Measurements from ENCODE around the gene SLC26A9. TPM values are rescaled to one million over a fixed set of nuclear protein-coding genes. Genes with fewer than 3 reads are reported as not detected.

Gene SLC26A9
- total and polyA plus RNA-seq, 4 donors: 0.13 to 0.18 (median 0.18) TPM; not detected in 1

DNA sequence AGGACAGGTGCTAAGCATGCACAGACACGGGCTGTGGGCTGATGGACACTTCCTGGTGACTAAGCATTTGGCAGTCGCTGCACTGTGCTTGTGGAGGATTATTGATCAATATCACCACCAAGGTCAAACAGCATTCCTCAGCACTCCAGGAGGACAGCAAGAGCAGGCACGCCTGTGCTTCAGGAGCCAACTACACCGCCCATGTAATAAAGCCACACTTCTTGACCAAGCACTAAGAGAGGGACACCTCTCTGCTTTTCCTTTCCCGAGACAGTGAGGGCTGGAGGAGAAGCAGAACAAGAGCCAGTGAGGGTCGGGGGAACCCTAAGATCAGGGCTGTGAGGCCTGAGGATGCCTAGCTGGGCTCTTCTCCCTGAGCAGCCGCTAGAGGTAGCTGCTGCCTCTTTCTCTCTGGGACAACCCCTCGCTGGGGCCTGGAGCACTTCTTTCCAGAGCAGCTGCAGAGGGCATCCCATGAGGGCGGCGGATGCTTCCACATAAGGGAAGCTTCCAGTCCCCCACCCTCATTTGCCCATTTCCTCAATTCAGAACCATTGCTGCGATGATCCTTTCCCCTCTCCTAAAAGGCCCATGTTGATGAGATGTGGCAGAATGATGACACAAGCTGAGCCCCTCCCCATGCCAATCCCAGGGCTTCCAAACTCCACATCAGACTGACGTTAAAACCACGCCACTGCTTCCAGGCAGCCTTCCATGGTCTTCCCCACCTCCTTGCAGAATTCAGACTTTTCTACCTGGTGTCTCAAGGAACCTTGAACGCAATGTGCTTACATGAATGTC is 40.9 kb upstream of the SLC26A9 start:
- Histone ChIP-seq H3K4me3 (ENCODE audit: low read length in 2 of 2) (no peak overlapping the region), H3K9me3 (ENCODE audit: control insufficient read depth, low read length) (no peaks in the 10 kb centered on the region), H3K4me1 (ENCODE audit: control insufficient read depth in 1 of 2, insufficient read depth in 2 of 2, low read length in 2 of 2) (no peaks in the 10 kb centered on the region), H3K27ac (ENCODE audit: low read depth in 1 of 2, low read length in 2 of 2) (no peak overlapping the region), H3K27me3 (ENCODE audit: control insufficient read depth in 1 of 2, insufficient read depth in 2 of 2, low read length in 1 of 2) (no peaks in the 10 kb centered on the region), H3K36me3 (ENCODE audit: control insufficient read depth in 1 of 2, insufficient read depth in 2 of 2, low read length in 1 of 2) (no peaks in the 10 kb centered on the region)
- intact Hi-C loops (cut with DNase I): loop anchor here (1.0 to 5.0 kb wide), 3 partner anchors 122 to 172 kb away; partner anchors contain the start of gene SLC41A1 (in 1 of the 2)
- 63 to 69% methylated on average over 13 to 14 of the region's 14 CpGs for WGBS, 2 donors
- ATAC-seq (ENCODE audit: low FRiP score) (peak; percentile 60), DNase-seq (peak; percentile 81 to 83)

DNA sequence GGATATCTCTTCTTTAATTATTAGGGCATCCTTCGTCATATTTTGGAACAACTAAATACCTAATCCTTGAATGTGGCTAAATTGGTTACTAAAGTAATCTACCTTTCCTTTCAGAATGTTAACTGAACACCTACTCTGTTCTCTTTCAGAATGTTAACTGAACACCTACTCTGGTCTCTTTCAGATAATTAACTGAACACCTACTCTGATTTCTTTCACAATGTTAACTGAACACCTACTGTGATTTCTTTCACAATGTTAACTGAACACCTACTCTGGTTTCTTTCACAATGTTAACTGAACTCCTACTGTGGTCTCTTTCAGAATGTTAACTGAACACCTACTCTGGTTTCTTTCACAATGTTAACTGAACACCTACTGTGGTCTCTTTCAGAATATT is 38.0 kb upstream of the SLC26A9 start:
- H3K4me1 ChIP-seq (ENCODE audit: control insufficient read depth in 1 of 2, insufficient read depth in 2 of 2, low read length in 2 of 2): no peaks in the 10 kb centered on the region
- no peak overlapping the region for H3K4me3 ChIP-seq (ENCODE audit: low read length in 2 of 2)
- no peak overlapping the region for H3K27ac ChIP-seq (ENCODE audit: low read depth in 1 of 2, low read length in 2 of 2)
- no peaks in the 10 kb centered on the region for H3K9me3 ChIP-seq (ENCODE audit: control insufficient read depth, low read length)
- no peaks in the 10 kb centered on the region for H3K27me3 ChIP-seq (ENCODE audit: control insufficient read depth in 1 of 2, insufficient read depth in 2 of 2, low read length in 1 of 2)
- ATAC-seq (ENCODE audit: low FRiP score) (no peak), DNase-seq (no peak)
- no peaks in the 10 kb centered on the region for H3K36me3 ChIP-seq (ENCODE audit: control insufficient read depth in 1 of 2, insufficient read depth in 2 of 2, low read length in 1 of 2)
- 92 to 99% methylated on average over 1 of the region's 1 CpG for WGBS, 2 donors
- intact Hi-C loops (cut with DNase I): loop anchor here (5.0 kb wide), 2 partner anchors 126 to 169 kb away; partner anchors contain the start of gene SLC41A1 (in 1 of the 2)

DNA sequence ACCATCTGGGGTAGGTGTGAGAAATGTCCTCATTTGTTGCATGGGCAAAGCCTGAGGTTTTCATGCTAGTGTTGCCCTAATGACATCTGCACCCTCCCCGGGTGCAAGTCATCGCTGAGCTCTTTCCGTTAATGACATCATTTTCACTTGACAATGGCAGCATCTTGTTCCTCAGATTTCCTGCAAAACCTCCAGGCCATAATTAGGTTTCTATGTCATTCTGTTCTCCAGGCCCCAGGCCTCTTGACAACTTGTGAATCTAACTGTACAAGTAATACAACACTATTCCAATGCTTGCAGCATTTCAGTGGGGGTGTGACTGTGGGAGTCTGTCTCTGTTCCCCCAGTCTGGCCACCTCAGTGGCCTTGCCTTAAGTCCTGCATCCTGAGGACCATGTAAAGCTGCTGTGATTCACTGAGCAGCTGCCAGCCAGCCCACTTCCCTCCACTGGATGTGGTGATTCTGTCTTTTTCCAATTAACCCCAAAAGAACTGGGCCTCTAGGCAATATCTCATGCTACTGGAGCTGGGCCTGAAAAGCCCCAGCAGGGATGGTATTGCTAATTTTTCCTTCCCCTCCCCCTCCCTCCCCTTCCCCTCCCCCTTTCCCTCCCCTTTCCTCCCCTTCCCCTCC is 37.1 kb upstream of the SLC26A9 start:
- no peaks in the 10 kb centered on the region for H3K36me3 ChIP-seq (ENCODE audit: control insufficient read depth in 1 of 2, insufficient read depth in 2 of 2, low read length in 1 of 2)
- DNase-seq (peak in 1 of 2 donors; percentile 7), ATAC-seq (ENCODE audit: low FRiP score) (no peak)
- no peak overlapping the region for H3K27ac ChIP-seq (ENCODE audit: low read depth in 1 of 2, low read length in 2 of 2)
- intact Hi-C loops (cut with DNase I): loop anchor here (5.0 kb wide), 2 partner anchors 127 to 168 kb away; partner anchors contain the start of gene SLC41A1 (in 1 of the 2)
- no peaks in the 10 kb centered on the region for H3K4me1 ChIP-seq (ENCODE audit: control insufficient read depth in 1 of 2, insufficient read depth in 2 of 2, low read length in 2 of 2)
- H3K9me3 ChIP-seq (ENCODE audit: control insufficient read depth, low read length): no peaks in the 10 kb centered on the region
- no peaks in the 10 kb centered on the region for H3K27me3 ChIP-seq (ENCODE audit: control insufficient read depth in 1 of 2, insufficient read depth in 2 of 2, low read length in 1 of 2)
- 63 to 74% methylated on average over 3 of the region's 3 CpGs for WGBS, 2 donors
- no peak overlapping the region for H3K4me3 ChIP-seq (ENCODE audit: low read length in 2 of 2)

DNA sequence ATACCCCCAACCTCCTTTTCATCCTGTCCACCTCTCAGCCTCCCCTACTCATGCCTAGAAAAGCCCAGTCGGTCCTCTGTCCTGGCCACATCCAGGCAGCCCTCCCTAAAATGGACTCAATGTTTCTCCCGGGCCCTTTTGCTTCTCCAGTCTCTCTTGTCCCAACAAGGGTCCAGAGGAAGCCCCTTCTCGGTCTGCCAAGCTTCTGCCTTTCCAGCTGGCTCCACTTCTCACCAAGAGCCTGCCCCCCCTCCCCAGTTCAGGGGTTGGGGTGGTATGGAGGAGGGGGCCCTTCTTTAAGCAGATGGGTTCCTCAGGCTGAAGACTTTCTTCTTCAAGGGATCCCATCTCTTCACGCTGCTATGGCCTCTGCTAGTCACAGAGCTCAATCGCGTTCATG is 36.0 kb upstream of the SLC26A9 start:
- H3K27ac ChIP-seq (ENCODE audit: low read depth in 1 of 2, low read length in 2 of 2): no peak overlapping the region
- ATAC-seq (ENCODE audit: low FRiP score): no peak
- H3K9me3 ChIP-seq (ENCODE audit: control insufficient read depth, low read length): no peaks in the 10 kb centered on the region
- 73 to 79% methylated on average over 6 of the region's 6 CpGs for WGBS, 2 donors
- no peaks in the 10 kb centered on the region for H3K36me3 ChIP-seq (ENCODE audit: control insufficient read depth in 1 of 2, insufficient read depth in 2 of 2, low read length in 1 of 2)
- intact Hi-C loops (cut with DNase I): loop anchor here (2.0 to 10.0 kb wide), 4 partner anchors 42 to 317 kb away; no protein-coding TSS in a partner anchor
- no peak overlapping the region for H3K4me3 ChIP-seq (ENCODE audit: low read length in 2 of 2)
- DNase-seq: no peak
- H3K4me1 ChIP-seq (ENCODE audit: control insufficient read depth in 1 of 2, insufficient read depth in 2 of 2, low read length in 2 of 2): no peaks in the 10 kb centered on the region
- no peaks in the 10 kb centered on the region for H3K27me3 ChIP-seq (ENCODE audit: control insufficient read depth in 1 of 2, insufficient read depth in 2 of 2, low read length in 1 of 2)

DNA sequence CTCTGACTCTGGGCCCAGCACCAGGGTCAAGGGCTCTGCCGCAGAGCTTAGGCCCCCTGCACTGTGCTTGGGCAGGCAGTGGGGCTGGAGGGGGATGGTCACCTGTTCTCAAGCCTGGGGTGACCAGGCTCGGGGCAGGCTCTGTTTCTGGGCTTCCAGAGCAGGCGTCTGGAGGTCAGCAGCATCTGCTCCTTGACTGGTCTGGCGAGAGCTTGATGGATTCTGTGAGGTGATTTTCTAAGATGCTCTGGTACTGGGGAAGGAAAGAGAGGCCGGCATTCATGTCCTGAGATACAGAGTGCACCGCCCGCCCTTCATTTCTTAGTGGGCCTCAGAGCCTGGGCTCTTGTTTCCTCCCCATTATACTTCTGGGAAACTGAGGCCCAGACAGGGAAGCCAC is 35.4 kb upstream of the SLC26A9 start:
- no peaks in the 10 kb centered on the region for H3K9me3 ChIP-seq (ENCODE audit: control insufficient read depth, low read length)
- H3K4me3 ChIP-seq (ENCODE audit: low read length in 2 of 2): no peak overlapping the region
- WGBS, 2 donors: 84 to 87% methylated on average over 7 of the region's 7 CpGs
- intact Hi-C loops (cut with DNase I): loop anchor here (2.0 to 10.0 kb wide), 4 partner anchors 41 to 316 kb away; no protein-coding TSS in a partner anchor
- DNase-seq: no peak
- no peaks in the 10 kb centered on the region for H3K36me3 ChIP-seq (ENCODE audit: control insufficient read depth in 1 of 2, insufficient read depth in 2 of 2, low read length in 1 of 2)
- no peak overlapping the region for H3K27ac ChIP-seq (ENCODE audit: low read depth in 1 of 2, low read length in 2 of 2)
- no peaks in the 10 kb centered on the region for H3K4me1 ChIP-seq (ENCODE audit: control insufficient read depth in 1 of 2, insufficient read depth in 2 of 2, low read length in 2 of 2)
- ATAC-seq (ENCODE audit: low FRiP score): no peak
- H3K27me3 ChIP-seq (ENCODE audit: control insufficient read depth in 1 of 2, insufficient read depth in 2 of 2, low read length in 1 of 2): no peaks in the 10 kb centered on the region

DNA sequence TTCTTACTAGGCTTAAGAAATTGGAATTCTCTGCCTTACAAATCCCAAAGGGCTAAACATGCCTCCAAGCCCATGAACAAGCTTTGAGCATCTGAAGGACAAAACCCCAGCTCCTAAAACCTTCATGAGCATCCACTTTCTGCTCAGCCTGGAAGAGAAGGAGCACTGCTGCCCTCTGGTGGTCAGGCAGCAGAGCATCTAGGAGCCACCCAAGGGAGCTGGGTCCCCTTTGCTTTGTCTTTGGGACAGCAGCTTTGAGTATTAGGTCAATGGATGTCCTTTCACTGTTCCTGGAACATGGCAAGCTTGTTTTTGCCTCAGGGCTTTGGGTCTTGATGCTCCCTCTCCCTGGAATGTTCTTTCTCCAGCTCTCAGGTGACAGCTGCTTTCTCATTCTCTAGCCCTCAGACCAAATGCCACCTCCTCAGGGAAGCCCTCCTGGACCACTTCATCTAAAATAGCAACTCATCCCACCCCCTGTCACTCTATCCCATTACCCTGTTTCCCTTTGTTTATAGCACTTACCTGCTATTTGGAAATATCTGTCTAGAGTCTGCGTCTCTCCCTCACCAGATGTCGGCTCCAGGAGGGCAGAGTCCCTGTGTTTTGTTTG is 34.3 kb upstream of the SLC26A9 start:
- Histone ChIP-seq H3K27me3 (ENCODE audit: control insufficient read depth in 1 of 2, insufficient read depth in 2 of 2, low read length in 1 of 2) (no peaks in the 10 kb centered on the region), H3K4me3 (ENCODE audit: low read length in 2 of 2) (no peak overlapping the region), H3K9me3 (ENCODE audit: control insufficient read depth, low read length) (no peaks in the 10 kb centered on the region), H3K27ac (ENCODE audit: low read depth in 1 of 2, low read length in 2 of 2) (no peak overlapping the region), H3K4me1 (ENCODE audit: control insufficient read depth in 1 of 2, insufficient read depth in 2 of 2, low read length in 2 of 2) (no peaks in the 10 kb centered on the region), H3K36me3 (ENCODE audit: control insufficient read depth in 1 of 2, insufficient read depth in 2 of 2, low read length in 1 of 2) (no peaks in the 10 kb centered on the region)
- peak; percentile 87 for ATAC-seq (ENCODE audit: low FRiP score)
- intact Hi-C loops (cut with DNase I): loop anchor here (1.0 to 10.0 kb wide), 6 partner anchors 40 to 315 kb away; no protein-coding TSS in a partner anchor
- 96 to 98% methylated on average over 2 of the region's 2 CpGs for WGBS, 2 donors
- peak; percentile 83 to 93 for DNase-seq

DNA sequence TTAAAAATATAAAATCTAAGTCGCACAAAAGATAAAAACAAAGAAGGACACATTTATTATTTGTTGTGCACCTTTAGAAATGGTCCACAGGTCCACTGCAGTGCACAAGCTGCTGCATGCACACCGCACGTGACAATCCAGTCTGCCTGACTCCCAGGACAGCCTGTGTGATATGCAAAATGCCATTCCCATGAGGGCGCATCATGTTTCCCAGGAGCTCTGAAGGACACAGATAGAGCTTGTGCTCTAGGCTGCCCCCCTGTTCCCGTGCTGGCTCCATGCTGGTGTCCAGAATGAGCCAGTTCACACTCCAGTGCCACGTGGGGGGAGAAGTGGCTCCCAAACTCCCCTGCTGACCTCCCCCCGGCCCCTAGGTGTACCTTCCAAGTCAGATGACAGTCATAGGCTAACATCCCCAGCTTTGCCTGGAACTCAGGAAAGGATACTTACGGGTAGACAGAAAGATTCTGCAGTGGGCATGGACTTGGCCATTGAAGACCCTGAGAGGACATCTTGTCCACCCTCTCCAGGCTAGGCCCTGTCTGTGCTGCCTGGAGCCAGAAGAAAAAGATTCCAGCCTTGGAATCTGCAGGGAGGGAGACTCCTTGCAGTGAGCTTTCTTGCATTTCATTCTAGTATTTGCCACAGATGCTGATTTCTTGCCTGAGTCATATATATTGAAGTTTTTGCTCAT is 33.6 kb upstream of the SLC26A9 start:
- DNase-seq: no peak
- 51 to 57% methylated on average over 8 of the region's 8 CpGs for WGBS, 2 donors
- no peak overlapping the region for H3K4me3 ChIP-seq (ENCODE audit: low read length in 2 of 2)
- no peaks in the 10 kb centered on the region for H3K36me3 ChIP-seq (ENCODE audit: control insufficient read depth in 1 of 2, insufficient read depth in 2 of 2, low read length in 1 of 2)
- H3K4me1 ChIP-seq (ENCODE audit: control insufficient read depth in 1 of 2, insufficient read depth in 2 of 2, low read length in 2 of 2): no peaks in the 10 kb centered on the region
- ATAC-seq (ENCODE audit: low FRiP score): no peak
- intact Hi-C loops (cut with DNase I): loop anchor here (1.0 to 10.0 kb wide), 5 partner anchors 40 to 315 kb away; no protein-coding TSS in a partner anchor
- H3K9me3 ChIP-seq (ENCODE audit: control insufficient read depth, low read length): no peaks in the 10 kb centered on the region
- no peaks in the 10 kb centered on the region for H3K27me3 ChIP-seq (ENCODE audit: control insufficient read depth in 1 of 2, insufficient read depth in 2 of 2, low read length in 1 of 2)
- H3K27ac ChIP-seq (ENCODE audit: low read depth in 1 of 2, low read length in 2 of 2): no peak overlapping the region

DNA sequence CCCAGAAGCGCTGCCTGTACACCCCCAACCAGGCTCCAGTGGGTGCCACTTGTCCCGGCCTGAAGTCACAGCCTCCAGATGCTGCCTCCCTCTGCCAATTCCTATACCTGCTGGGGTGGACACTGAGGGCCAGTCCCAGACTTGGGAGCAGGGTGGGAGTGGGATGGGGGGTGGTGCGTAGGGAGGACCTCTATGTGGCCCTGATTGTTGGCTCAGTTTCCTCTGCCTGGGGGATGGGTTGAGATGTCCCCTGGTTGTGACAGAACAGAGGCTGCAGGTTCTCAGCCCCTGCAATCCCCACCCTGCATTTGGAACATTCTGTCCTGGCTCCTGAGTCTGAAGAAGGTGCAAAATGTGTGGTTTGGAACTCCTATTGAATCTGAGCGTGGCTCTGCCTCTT is 32.8 kb upstream of the SLC26A9 start:
- WGBS, 2 donors: 54 to 66% methylated on average over 4 of the region's 4 CpGs
- DNase-seq: no peak
- Histone ChIP-seq H3K27me3 (ENCODE audit: control insufficient read depth in 1 of 2, insufficient read depth in 2 of 2, low read length in 1 of 2) (no peaks in the 10 kb centered on the region), H3K4me3 (ENCODE audit: low read length in 2 of 2) (no peak overlapping the region), H3K27ac (ENCODE audit: low read depth in 1 of 2, low read length in 2 of 2) (no peak overlapping the region), H3K9me3 (ENCODE audit: control insufficient read depth, low read length) (no peaks in the 10 kb centered on the region), H3K36me3 (ENCODE audit: control insufficient read depth in 1 of 2, insufficient read depth in 2 of 2, low read length in 1 of 2) (no peaks in the 10 kb centered on the region), H3K4me1 (ENCODE audit: control insufficient read depth in 1 of 2, insufficient read depth in 2 of 2, low read length in 2 of 2) (no peaks in the 10 kb centered on the region)
- intact Hi-C loops (cut with DNase I): loop anchor here (5.0 to 10.0 kb wide), 3 partner anchors 39 to 314 kb away; no protein-coding TSS in a partner anchor
- no peak for ATAC-seq (ENCODE audit: low FRiP score)
